ENCODE data around the gene APOF.

DNA sequence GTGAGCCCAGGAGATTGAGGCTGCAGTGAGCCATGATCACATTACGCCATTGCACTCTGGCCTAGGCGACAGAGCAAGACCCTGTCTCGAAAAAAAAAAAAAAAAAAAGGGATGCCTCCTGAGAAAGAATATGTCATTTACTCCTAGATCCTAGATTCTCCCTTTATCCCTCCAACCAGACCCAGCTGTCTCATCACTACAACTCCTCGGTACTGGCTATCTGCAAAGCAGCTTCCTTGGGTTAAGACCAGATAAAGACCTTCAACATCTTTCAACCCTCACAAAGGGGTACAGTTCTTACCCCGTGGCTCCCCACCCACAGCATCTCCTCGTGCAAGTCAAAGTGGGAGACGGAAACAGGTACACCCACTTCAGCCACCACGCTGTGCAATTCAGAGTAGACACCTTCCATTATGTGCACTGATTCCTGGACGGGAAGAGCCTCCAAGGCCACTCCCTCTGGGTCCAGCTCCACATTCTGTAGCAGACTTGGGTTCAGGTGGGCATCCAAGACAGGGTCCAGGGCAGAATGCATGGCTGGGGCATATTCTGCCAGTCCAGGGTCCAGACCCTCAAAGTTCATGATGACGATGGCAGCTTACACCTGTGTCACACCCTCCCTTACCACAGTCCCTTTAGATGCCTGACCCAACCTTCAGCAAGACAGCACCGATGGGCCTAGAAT is 30.0 kb downstream of the APOF start:
- TF ChIP-seq NR2C2 (IDR thresholded peaks at IDR 0.05; ENCODE audit: borderline replicate concordance, control insufficient read depth, insufficient read length, low read depth) (no peak), MXI1 (IDR thresholded peaks at IDR 0.05; ENCODE audit: low read depth, low read length) (no peak), POLR2AphosphoS5 (IDR thresholded peaks at IDR 0.05; ENCODE audit: low read length) (no peak), CEBPB (IDR thresholded peaks at IDR 0.05; ENCODE audit: borderline replicate concordance in 1 of 2, low read depth in 2 of 2, low read length in 2 of 2) (no peak), RAD21 (IDR thresholded peaks at IDR 0.05; ENCODE audit: insufficient read depth, low read depth, low read length) (no peak), GABPA (IDR thresholded peaks at IDR 0.05; ENCODE audit: low read depth) (no peak), KDM1A (IDR thresholded peaks at IDR 0.05; ENCODE audit: borderline replicate concordance) (no peak), POLR2A (IDR thresholded peaks at IDR 0.05; ENCODE audit: low read depth, low read length) (no peak), CBFB (IDR thresholded peaks at IDR 0.05; ENCODE audit: low read depth) (no peak)
- TF ChIP-seq, protein P1, sequence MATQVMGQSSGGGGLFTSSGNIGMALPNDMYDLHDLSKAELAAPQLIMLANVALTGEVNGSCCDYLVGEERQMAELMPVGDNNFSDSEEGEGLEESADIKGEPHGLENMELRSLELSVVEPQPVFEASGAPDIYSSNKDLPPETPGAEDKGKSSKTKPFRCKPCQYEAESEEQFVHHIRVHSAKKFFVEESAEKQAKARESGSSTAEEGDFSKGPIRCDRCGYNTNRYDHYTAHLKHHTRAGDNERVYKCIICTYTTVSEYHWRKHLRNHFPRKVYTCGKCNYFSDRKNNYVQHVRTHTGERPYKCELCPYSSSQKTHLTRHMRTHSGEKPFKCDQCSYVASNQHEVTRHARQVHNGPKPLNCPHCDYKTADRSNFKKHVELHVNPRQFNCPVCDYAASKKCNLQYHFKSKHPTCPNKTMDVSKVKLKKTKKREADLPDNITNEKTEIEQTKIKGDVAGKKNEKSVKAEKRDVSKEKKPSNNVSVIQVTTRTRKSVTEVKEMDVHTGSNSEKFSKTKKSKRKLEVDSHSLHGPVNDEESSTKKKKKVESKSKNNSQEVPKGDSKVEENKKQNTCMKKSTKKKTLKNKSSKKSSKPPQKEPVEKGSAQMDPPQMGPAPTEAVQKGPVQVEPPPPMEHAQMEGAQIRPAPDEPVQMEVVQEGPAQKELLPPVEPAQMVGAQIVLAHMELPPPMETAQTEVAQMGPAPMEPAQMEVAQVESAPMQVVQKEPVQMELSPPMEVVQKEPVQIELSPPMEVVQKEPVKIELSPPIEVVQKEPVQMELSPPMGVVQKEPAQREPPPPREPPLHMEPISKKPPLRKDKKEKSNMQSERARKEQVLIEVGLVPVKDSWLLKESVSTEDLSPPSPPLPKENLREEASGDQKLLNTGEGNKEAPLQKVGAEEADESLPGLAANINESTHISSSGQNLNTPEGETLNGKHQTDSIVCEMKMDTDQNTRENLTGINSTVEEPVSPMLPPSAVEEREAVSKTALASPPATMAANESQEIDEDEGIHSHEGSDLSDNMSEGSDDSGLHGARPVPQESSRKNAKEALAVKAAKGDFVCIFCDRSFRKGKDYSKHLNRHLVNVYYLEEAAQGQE (IDR thresholded peaks at IDR 0.05; ENCODE audit: low read depth, low read length), result no peak
- TF ChIP-seq, protein P2, sequence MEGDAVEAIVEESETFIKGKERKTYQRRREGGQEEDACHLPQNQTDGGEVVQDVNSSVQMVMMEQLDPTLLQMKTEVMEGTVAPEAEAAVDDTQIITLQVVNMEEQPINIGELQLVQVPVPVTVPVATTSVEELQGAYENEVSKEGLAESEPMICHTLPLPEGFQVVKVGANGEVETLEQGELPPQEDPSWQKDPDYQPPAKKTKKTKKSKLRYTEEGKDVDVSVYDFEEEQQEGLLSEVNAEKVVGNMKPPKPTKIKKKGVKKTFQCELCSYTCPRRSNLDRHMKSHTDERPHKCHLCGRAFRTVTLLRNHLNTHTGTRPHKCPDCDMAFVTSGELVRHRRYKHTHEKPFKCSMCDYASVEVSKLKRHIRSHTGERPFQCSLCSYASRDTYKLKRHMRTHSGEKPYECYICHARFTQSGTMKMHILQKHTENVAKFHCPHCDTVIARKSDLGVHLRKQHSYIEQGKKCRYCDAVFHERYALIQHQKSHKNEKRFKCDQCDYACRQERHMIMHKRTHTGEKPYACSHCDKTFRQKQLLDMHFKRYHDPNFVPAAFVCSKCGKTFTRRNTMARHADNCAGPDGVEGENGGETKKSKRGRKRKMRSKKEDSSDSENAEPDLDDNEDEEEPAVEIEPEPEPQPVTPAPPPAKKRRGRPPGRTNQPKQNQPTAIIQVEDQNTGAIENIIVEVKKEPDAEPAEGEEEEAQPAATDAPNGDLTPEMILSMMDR (IDR thresholded peaks at IDR 0.05 in 2 of 3, conservative IDR thresholded peaks at IDR 0.05 in 1 of 3; ENCODE audit: control insufficient read depth in 2 of 3, extremely low read depth in 1 of 3, insufficient read depth in 1 of 3, low read depth in 3 of 3, low read length in 3 of 3), result no peak
- TF ChIP-seq, protein P3, sequence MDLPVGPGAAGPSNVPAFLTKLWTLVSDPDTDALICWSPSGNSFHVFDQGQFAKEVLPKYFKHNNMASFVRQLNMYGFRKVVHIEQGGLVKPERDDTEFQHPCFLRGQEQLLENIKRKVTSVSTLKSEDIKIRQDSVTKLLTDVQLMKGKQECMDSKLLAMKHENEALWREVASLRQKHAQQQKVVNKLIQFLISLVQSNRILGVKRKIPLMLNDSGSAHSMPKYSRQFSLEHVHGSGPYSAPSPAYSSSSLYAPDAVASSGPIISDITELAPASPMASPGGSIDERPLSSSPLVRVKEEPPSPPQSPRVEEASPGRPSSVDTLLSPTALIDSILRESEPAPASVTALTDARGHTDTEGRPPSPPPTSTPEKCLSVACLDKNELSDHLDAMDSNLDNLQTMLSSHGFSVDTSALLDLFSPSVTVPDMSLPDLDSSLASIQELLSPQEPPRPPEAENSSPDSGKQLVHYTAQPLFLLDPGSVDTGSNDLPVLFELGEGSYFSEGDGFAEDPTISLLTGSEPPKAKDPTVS (IDR thresholded peaks at IDR 0.05; ENCODE audit: low read depth, low read length), result no peak
- TF ChIP-seq, protein P4, sequence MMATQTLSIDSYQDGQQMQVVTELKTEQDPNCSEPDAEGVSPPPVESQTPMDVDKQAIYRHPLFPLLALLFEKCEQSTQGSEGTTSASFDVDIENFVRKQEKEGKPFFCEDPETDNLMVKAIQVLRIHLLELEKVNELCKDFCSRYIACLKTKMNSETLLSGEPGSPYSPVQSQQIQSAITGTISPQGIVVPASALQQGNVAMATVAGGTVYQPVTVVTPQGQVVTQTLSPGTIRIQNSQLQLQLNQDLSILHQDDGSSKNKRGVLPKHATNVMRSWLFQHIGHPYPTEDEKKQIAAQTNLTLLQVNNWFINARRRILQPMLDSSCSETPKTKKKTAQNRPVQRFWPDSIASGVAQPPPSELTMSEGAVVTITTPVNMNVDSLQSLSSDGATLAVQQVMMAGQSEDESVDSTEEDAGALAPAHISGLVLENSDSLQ (IDR thresholded peaks at IDR 0.05), result no peak
